ENCODE data around the gene CDK8.

DNA sequence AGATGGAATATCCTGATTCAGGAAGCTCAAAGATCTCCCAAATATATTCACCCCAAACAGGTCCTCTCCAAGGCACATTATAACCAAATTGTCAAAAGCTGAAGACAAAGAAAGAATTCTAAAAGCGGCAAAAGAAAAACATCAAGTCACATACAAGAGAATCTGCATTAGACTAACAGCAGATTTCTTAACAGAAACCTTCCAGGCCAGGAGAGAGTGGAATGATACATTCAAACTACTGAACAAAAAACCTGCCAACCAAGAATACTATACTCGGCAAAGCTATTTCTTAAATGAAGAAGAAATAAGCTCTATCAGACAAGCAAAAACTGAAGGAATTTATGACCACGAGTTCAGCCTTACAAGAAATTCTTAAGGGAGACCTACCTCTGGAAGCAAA, 183.0 kb downstream of the CDK8 start:
- no peak for TF ChIP-seq CTCF (conservative IDR thresholded peaks at IDR 0.05; ENCODE audit: low read depth, low read length)
- TF ChIP-seq EZH2 (IDR thresholded peaks at IDR 0.05; ENCODE audit: low read length, unreplicated experiment) = no peak

Measured in PC-3 (cell line).